Neuron (in vitro differentiated cells): Measurements from ENCODE around the gene DTWD2.

Source experiments
- H2AFZ ChIP-seq: one replicate; pipeline ENCODE4 v1.6.1; 2013; ENCODE audit warnings: low read depth, mild to moderate bottlenecking, inconsistent platforms, low read length, moderate library complexity
- H3K27me3 ChIP-seq: one replicate; pipeline ENCODE4 v1.6.1; 2013; ENCODE audit warnings: low read length; ENCODE audit not compliant: insufficient read depth
- H3K36me3 ChIP-seq: one replicate; pipeline ENCODE4 v1.6.1; 2013; ENCODE audit warnings: low read length; ENCODE audit not compliant: insufficient read depth
- H3K4me1 ChIP-seq: one replicate; pipeline ENCODE4 v1.6.1; 2013; ENCODE audit warnings: low read length; ENCODE audit not compliant: insufficient read depth
- H3K4me3 ChIP-seq: 2 replicates; pipeline ENCODE4 v1.5.1; 2013; ENCODE audit warnings: mild to moderate bottlenecking, low read length, moderate library complexity
- H3K9me3 ChIP-seq: one replicate; pipeline ENCODE4 v1.6.1; 2013; ENCODE audit warnings: low read length

DTWD2 gene, protein sequence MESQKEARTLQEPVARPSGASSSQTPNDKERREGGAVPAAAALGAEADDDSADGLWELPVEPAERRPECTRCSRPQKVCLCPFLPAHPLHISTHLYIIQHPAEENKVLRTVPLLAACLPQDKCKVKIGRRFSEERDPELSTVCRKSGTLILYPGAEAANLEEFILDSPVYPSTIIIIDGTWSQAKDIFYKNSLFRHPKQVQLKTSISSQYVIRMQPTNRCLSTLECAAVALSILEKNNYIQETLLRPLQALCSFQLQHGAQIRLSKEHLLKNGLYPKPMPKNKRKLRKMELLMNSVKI

GRCh38 chr5:118987988-118988865, at the start of gene DTWD2:
Gene DTWD2, minus strand, starts transcription at chr5:118988547. Its CDS starts 36 bp downstream, at chr5:118988511.
- Histone ChIP-seq H3K9me3 (no peaks in the 10 kb centered on the region), H3K4me3 (peak within 1 kb of the TSS; percentile 75), H3K4me1 (peaks cover 13% of the 10 kb centered on the region), H3K27me3 (no peaks in the 10 kb centered on the region), H3K36me3 (no peaks in the 10 kb centered on the region), H2AFZ (peak within 1 kb of the TSS; percentile 87)

DNA sequence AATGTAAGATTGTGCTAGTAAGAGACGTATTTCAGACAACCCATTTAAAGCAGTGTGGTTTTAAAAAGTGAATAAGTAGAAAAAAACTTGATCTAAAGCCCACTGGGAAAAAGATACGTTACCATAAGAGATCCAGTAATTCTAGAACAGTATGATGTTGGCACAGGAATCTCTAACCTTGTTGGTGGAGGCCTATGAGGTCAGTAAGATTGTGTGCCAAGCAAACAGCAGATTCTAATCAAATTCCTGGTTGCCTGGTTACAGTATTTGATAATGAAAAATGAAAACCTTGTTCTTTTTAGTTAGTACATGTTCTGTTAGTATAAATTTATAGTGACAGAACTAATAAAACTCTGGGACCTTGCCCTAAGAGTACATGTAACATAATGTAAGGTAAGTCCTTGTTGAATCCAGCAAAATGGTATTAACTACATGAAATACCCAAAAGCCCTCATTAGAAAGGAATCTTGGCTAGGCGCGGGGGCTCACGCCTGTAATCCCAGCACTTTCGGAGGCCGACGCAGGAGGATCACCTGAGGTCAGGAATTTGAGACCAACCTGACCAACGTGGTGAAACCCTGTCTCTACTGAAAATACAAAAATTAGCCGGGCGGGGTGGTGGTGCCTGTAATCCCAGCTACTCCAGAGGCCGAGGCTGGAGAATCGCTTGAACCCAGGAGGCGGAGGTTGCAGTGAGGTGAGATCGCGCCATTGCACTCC, 49.3 kb upstream of the DTWD2 start:
- Histone ChIP-seq H3K4me1 (no peaks in the 10 kb centered on the region), H3K36me3 (no peaks in the 10 kb centered on the region), H2AFZ (no peak overlapping the region), H3K9me3 (no peaks in the 10 kb centered on the region), H3K27me3 (no peaks in the 10 kb centered on the region), H3K4me3 (no peak overlapping the region)

GRCh38 chr5:119036101-119036762, 47.9 kb upstream of the DTWD2 start:
- Histone ChIP-seq H2AFZ (no peak overlapping the region), H3K27me3 (no peaks in the 10 kb centered on the region), H3K4me1 (no peaks in the 10 kb centered on the region), H3K4me3 (no peak overlapping the region), H3K9me3 (no peaks in the 10 kb centered on the region), H3K36me3 (no peaks in the 10 kb centered on the region)

- H3K4me1 ChIP-seq: no peaks in the 10 kb centered on the region
- no peak overlapping the region for H3K4me3 ChIP-seq
Observed at GRCh38 chr5:119033135-119033534, 44.8 kb upstream of the DTWD2 start.

GRCh38 chr5:119032656-119033055, 44.3 kb upstream of the DTWD2 start:
- Histone ChIP-seq H3K9me3 (no peaks in the 10 kb centered on the region), H3K36me3 (no peaks in the 10 kb centered on the region), H2AFZ (no peak overlapping the region), H3K4me1 (no peaks in the 10 kb centered on the region), H3K4me3 (no peak overlapping the region), H3K27me3 (no peaks in the 10 kb centered on the region)

More at GRCh38 chr5:119033135-119033534, 44.8 kb upstream of the DTWD2 start:
- no peaks in the 10 kb centered on the region for H3K36me3 ChIP-seq
- H2AFZ ChIP-seq: no peak overlapping the region
- no peaks in the 10 kb centered on the region for H3K27me3 ChIP-seq
- H3K9me3 ChIP-seq: no peaks in the 10 kb centered on the region

DNA sequence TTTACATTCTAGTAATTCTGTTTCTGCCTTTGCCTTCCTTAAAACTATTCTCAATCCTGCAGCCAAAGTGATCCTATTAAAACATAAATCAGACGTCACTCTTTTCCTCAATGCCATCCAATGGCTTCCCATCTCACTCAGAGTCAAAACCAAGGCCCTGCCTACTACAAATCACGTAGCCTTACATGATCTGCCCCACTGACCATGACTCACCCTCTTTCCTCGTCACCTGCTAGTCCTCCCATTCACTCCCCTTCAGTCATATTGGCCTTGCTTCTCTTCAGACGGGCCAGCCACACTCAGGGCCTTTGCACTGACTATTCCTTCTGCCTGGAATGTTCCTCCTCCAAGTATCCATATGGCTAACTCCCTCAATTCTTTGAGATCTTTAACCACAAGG, 43.6 kb upstream of the DTWD2 start:
- no peaks in the 10 kb centered on the region for H3K4me1 ChIP-seq
- no peak overlapping the region for H3K4me3 ChIP-seq
- no peaks in the 10 kb centered on the region for H3K36me3 ChIP-seq
- no peak overlapping the region for H2AFZ ChIP-seq
- H3K27me3 ChIP-seq: no peaks in the 10 kb centered on the region
- no peaks in the 10 kb centered on the region for H3K9me3 ChIP-seq

DNA sequence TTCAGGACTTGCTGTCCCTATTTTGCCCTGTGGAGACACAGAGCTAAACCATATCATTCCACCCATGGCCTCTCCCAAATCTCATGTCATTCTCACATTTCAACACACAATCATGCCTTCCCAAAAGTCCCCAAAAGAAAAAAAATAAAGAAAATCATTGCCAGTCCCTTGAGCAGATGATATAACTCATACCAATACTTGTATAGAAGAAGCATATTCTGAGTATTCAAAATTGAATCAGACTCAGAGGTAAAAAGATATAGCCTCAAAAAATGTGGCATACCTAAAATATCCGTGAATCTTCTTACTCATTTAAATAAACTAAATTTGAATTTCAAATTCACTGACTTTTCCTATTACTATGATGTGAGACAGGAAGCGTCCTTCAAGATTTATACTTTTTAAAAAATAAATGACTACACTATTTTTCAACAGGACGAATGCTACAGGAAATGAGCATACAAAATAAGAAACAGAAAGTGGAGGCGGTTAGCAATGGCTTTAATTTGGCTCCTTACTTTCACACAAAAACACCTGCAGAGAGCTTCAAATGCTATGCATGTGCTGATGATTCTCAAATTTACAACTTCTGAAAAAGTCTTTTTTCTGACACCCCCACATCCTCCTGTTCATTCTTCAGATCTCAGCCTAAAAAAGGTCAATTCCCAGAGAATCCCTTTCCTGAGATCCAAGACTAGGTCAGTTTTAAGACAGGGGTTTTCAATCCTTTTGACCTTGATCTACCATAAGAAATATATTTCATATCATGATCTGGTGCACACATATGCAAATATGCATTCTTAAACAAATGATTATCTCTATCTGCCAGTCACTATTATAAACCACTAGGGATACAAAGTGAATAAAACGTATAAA, 42.9 kb upstream of the DTWD2 start:
- Histone ChIP-seq H2AFZ (no peak overlapping the region), H3K36me3 (no peaks in the 10 kb centered on the region), H3K27me3 (no peaks in the 10 kb centered on the region), H3K9me3 (no peaks in the 10 kb centered on the region), H3K4me3 (no peak overlapping the region), H3K4me1 (no peaks in the 10 kb centered on the region)

DNA sequence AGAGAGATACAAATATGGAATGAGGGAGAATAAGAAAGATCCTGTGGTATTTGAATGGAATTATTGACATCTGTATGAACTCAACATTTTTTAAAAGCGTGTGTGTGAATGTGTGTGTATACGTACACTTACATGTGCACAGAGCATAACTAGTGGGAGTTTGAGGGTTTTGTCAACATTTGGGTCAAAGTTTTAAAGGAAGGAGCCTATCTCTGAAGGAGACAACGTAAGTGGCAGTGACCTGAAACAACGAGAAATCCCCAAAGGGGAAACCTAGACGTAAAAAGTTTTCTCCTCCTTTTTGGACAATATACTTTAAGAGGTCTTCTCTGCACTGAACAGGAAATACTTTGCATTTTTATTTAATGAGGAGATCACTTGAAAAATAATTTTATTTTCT, 40.2 kb upstream of the DTWD2 start:
- Histone ChIP-seq H3K27me3 (no peaks in the 10 kb centered on the region), H3K36me3 (no peaks in the 10 kb centered on the region), H3K9me3 (no peaks in the 10 kb centered on the region), H3K4me1 (no peaks in the 10 kb centered on the region), H3K4me3 (no peak overlapping the region), H2AFZ (no peak overlapping the region)

DNA sequence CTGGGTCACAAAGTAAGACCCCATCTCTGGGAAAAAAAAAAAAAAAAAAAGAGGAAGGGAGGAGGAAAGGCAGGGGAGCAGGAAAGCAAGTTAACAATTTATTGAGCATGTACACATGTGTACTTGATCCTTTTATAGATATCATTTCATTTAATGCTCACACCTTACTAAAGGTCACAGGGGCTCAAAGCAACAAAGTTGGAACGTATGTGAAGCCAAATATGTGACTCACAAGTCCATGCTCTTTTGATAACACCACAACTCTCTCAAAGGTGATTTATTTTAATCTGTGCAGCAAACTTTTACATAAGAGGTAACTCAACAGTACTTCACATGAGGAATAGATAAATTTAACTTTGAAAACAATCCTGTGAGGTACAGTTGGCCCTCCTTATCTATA, 34.4 kb upstream of the DTWD2 start:
- H3K9me3 ChIP-seq: no peaks in the 10 kb centered on the region
- no peak overlapping the region for H2AFZ ChIP-seq
- no peaks in the 10 kb centered on the region for H3K4me1 ChIP-seq
- no peak overlapping the region for H3K4me3 ChIP-seq
- H3K36me3 ChIP-seq: no peaks in the 10 kb centered on the region
- H3K27me3 ChIP-seq: no peaks in the 10 kb centered on the region

DNA sequence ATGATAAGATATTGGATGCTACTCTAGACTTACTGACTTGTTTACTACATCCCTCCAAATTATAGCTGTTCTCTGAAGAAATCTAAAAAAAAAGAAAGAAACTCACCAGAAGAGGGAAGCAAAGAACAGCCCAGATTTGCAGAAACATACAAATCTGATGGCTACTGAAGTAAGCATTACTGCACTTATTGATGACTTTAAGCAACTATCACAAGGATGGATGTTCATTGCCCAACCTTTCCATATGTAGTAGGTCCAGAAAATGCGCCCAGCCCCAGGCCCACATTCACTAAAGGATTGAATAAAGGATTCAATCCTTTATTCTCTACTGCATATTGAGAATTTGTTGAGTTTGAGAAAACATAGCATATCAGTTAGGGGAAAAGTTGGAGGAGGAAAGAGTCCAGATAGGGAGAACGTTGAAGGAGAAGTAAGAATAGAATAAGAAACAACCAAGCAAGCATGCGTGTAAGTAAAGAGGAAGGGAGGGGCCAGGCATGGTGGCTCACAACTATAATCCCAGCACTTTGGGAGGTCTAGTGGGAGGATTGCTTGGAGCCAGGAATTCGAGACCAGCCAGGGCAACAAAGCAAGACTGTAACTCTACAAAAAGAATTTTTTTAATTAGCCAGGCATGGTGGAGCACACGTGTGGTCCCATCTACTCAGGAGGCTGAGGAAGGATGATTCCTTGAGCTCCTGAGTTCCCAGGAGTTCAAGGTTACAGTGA, 33.8 kb upstream of the DTWD2 start:
- H3K9me3 ChIP-seq: no peaks in the 10 kb centered on the region
- no peak overlapping the region for H2AFZ ChIP-seq
- H3K4me1 ChIP-seq: no peaks in the 10 kb centered on the region
- no peaks in the 10 kb centered on the region for H3K27me3 ChIP-seq
- no peaks in the 10 kb centered on the region for H3K36me3 ChIP-seq
- no peak overlapping the region for H3K4me3 ChIP-seq

DNA sequence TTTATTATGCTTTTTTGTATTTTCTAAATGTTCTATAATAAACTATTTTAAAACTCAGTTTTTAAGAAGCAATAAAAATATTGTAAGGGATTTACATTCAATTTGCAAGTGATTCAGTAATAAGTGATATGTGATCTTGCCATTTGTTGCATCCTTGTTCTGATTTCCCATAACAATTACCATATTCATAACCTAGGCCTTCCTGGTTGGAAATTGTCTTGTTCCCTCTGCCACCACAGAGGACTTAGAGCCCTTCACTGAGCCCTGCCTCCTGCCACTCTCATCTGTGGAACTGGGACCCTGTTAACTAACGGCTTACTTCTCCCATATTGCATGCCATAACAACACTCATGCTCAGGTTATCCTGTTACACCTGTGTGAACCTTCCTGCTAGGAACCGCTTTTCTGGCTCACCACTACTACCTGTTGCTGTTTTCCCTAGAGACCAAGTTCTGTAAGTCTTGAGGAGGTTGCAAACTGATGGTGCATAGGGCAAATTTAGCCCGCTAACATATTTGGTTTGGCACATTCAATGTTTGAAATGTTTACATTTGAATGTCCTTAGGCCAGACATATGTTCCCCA, 32.9 kb upstream of the DTWD2 start:
- no peaks in the 10 kb centered on the region for H3K27me3 ChIP-seq
- no peak overlapping the region for H2AFZ ChIP-seq
- no peaks in the 10 kb centered on the region for H3K36me3 ChIP-seq
- no peaks in the 10 kb centered on the region for H3K9me3 ChIP-seq
- H3K4me1 ChIP-seq: no peaks in the 10 kb centered on the region
- H3K4me3 ChIP-seq: no peak overlapping the region
